Stimulated activated CD8-positive, alpha-beta memory T cell treated with anti-CD3 and anti-CD28 coated beads, Interleukin-15, amount 100 ng/mL, for 48 hours (primary cell): ENCODE results near the gene PTPRO.

ENCODE experiments used
- DNase-seq, 2 donors: peaks; one replicate each; pipeline ENCODE4 v3.0.0-alpha.2; 2020; ENCODE audit warnings: low read depth in 2 of 2

The PTPRO gene

GRCh38 chr12:15350643-15351042 is 28.3 kb downstream of the PTPRO start:
- DNase-seq, result no peak

DNA sequence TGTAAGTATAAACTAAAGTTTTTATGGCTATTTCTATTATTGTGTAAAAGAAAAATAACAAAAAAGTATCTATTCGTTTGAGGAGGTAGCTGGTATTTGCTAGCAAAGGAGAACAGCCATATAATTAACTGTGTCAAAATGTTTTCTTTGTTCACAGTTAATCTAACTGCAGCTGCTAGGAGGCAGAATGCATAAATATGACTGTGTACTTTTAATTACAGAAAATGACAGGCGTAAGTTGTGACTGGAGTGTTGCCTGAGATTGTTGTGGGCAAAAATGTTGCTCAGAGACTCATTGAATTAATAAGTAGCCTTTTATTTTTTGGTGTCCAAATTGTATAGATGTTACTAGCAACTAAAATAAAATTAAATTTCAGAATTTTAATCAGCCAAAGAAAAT is 33.5 kb downstream of the PTPRO start:
- DNase-seq, result no peak

GRCh38 chr12:15356951-15357364 is 34.6 kb downstream of the PTPRO start:
- no peak for DNase-seq

DNA sequence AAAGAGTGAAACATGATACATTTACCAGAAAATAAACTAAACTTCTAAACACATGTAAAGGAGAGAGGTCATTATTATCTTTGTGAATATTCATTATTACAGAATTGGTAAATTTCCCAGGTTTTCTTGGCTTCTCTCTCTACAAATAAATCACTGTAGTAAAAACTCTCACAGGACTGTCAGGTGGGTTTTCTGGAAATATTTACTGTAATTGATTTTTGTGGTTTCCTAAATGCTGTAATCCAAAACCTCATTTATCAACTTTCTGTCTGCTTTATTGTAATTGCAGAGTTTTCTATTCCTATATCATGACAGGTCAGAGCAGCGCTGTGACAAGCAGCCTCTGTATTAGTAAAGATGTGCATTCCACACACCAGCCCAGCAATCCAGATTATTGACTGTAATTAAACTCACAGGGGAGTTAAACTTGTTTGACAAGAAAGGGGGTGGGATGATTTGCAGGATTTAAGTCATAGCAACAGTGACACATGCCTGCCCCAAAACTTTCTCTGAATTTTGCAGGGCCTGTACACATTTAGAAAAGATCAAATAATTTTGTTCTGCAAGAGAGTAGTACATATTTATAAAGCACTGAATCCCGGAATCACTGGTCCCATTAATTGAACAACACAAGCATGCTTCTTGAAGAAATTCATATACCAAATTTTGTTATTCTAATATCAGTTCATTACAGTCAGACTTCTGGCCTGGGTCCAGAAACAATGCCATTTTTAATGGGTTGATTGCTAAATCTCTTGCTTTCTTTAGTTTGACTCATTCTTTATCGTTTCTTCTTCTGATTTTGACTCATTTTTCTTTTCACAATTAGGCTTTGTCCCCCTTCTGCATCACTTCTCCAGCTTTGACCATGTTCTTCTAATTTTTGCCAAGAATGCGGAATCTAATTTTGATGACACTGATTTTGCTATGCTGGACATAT is 42.2 kb downstream of the PTPRO start:
- no peak for DNase-seq

- no peak for DNase-seq
Measured at GRCh38 chr12:15368812-15369211, 46.5 kb downstream of the PTPRO start.

DNA sequence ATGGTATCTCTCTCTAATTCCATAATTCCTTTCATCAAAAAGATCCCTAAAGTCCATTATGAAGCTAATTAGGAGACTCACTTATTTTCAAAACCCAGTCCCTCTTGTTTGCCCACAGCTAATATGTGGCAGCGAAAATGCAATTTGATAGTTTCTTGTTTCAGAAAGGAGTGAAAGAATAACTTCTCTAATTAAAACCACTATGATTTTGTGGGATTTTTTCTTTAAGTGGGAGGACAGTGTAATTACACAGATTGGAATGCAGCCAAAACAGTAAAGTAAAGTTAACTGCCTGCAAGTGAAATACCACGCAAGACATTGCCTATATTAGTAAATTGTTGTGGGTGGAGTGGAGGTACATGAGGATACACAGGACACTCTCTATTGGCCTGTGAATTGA is 50.0 kb downstream of the PTPRO start:
- DNase-seq, result no peak

DNA sequence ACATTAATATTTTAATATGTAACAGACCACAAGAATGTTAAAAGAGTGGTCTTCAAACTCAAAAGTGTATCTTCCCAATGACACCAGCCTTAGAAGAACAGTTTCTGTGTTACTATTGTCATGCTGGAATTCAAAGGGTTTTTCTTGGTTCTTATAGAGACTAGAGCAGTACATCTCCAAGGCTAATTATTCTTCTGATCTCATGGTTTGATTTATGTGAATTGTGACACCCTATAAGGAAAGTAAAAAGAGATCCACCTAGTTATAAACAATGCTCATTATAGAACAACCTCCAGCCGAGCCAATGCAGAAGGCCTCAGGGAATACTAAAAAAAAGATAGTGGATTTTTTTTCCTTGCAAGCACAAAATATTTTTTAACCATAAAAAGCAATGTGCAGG is 65.5 kb downstream of the PTPRO start:
- no peak for DNase-seq

- no peak for DNase-seq
Measured at GRCh38 chr12:15389561-15389960, 67.3 kb downstream of the PTPRO start.

- no peak for DNase-seq
Measured at GRCh38 chr12:15393037-15393436, 70.7 kb downstream of the PTPRO start.

DNA sequence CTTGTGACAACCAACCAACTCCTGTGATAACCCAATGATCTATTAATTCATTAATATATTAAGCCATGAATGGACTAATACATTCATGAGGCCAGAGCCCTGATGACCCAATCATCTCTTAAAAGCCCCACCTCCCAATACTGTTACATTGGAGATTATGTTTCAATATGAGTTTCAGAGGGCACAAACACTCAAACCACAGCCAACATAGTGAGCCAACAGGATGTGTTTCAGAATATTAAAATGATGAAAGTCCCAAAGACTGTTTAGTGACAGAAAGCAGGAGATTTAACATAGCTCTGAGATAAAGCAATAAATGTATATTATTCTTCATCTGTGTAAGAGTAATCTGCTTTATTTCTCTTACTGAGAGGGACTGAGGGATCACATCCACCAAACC is 71.7 kb downstream of the PTPRO start:
- DNase-seq, result no peak

- no peak for DNase-seq
Measured at GRCh38 chr12:15404485-15404884, 82.2 kb downstream of the PTPRO start.

DNA sequence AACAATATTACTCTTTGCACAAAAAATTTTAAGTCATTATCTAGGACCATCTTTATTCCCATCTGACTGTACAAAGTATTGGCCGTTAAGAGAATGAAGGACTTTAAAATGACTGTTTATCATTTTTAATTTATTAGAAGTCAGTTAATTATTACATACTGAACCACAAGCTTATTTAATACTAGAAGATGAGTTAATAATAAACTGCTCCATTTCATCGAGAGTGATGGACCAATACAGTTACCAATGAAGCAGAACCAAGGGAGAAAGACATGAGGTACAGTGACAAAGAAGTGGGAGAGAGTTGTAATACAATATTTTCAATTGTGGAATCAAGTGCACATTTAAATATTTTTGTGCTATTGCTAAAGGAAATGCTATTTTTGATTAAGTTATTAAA is 83.3 kb downstream of the PTPRO start:
- DNase-seq, result no peak

GRCh38 chr12:15407025-15407424 is 84.7 kb downstream of the PTPRO start:
- DNase-seq, result no peak

- no peak for DNase-seq
Measured at GRCh38 chr12:15411842-15412241, 89.5 kb downstream of the PTPRO start.

- DNase-seq, result no peak
Measured at GRCh38 chr12:15417691-15418090, 95.4 kb downstream of the PTPRO start.

DNA sequence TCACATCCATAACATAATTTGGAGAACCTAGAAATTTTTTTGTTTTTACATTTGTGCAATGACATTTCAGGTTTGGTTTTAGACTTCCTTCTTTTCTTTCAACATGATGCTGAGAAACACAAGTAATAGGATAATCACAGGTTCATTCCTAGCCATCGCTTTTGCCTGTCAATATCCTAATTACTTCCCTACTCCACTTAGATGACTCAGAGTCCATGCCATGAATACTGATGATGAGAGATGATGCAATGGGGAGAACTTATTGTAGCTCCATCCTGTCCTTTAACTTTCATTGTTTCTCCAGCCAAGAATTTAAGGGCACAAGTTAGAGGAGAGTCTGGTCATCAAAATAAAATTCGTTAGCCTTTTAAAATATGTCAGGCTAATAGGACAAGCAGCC is 101.3 kb downstream of the PTPRO start:
- no peak for DNase-seq

GRCh38 chr12:15427913-15428312 is 105.6 kb downstream of the PTPRO start:
- no peak for DNase-seq

- no peak for DNase-seq
Measured at GRCh38 chr12:15428632-15429031, 106.3 kb downstream of the PTPRO start.

- DNase-seq, result no peak
Measured at GRCh38 chr12:15429262-15429661, 107.0 kb downstream of the PTPRO start.

DNA sequence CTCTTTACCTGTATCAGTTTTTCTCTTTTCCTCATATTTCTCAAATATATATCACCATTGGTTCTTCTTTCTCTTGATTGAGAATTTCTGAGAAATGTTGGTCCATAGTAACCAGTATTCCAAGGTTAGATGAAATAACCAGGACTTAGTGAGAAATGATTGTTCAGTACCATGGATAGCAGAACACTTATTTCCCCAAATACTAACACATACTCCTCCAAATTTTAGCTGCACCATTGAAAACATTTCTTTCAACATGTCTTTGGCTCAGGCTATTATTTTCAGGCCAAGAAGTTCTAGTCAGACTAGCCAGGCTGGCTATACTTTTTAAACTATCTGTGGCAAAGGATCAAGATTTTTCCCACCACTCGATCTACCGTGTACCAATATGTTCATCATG is 113.3 kb downstream of the PTPRO start:
- no peak for DNase-seq

- no peak for DNase-seq
Measured at GRCh38 chr12:15439459-15439858, 117.2 kb downstream of the PTPRO start.

DNA sequence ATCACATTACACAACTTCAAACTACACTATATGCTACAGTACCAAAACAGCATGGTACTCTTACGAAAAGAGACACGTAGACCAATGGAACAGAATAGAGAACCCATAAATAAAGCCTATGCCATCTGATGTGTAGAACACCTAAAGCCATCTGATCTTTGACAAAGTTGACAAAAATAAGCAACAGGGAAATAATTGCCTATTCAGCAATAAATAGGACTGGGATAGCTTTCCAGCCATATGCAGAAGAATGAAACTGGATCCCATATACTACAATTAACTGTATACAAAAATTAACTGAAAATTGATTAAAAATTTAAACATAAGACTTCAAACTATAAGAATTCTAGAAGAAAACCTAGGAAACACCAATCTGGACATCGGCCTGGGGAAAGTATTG is 120.7 kb downstream of the PTPRO start:
- no peak for DNase-seq

GRCh38 chr12:15443611-15444010 is 121.3 kb downstream of the PTPRO start:
- DNase-seq, result no peak

- DNase-seq, result no peak
Measured at GRCh38 chr12:15444523-15444922, 122.2 kb downstream of the PTPRO start.
